GM06990 (cell line): Measurements from ENCODE around the gene LDLRAD4.

Experiments
- DNase-seq: peaks from one replicate; pipeline ENCODE4 v3.0.0-alpha.2; 2011; ENCODE audit not compliant: insufficient read length; ENCODE audit errors: extremely low read depth
- H3K27me3 ChIP-seq: replicated peaks from 2 replicates; pipeline ENCODE4 v1.6.0; 2011; ENCODE audit warnings: low read length; ENCODE audit not compliant: control insufficient read depth, insufficient read depth
- H3K36me3 ChIP-seq: 2 replicates; pipeline ENCODE4 v1.5.1; 2011; ENCODE audit warnings: low read length; ENCODE audit not compliant: control insufficient read depth, insufficient read depth
- H3K4me3 ChIP-seq: replicated peaks from 2 replicates; pipeline ENCODE4 v1.5.1; 2011; ENCODE audit warnings: low read depth, mild to moderate bottlenecking, control low read depth, low read length
- TF ChIP-seq, protein P1 (sequence below): IDR thresholded peaks from 2 replicates; pipeline ENCODE4 v1.5.1; 2011; ENCODE audit warnings: low read length, control low read depth, mild to moderate bottlenecking, inconsistent platforms; ENCODE audit not compliant: insufficient read depth, poor library complexity, severe bottlenecking

LDLRAD4 gene

DNA sequence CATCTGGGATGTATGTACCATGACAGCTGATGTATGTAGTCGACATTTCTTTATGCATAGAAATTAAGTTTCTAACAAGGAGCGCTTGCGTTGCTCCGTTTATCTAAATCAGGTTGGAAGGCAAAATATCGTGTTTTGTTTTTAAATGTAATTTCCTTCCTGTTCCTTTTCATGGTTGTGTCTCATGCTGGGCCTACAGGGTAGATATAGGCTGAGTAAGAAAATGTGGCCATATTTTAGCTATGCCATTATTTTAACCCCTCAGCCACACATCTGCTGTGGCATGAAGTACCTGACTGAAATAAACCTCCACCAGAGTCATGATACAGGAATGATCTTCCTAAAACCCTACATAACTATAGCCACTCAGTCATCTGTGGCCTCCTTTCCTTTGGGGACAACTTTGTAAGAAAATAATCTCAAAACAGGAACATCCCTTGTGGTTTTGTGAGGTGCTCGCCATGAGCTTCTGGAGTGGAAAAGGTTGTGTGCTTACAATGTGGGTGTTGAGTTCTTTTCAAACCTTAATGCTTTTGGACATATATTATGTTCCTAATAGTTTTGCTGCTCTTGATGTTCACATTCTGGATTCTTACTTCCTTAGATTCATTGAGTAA lies 293.5 kb downstream of the LDLRAD4 start:
- TF ChIP-seq, protein P1, sequence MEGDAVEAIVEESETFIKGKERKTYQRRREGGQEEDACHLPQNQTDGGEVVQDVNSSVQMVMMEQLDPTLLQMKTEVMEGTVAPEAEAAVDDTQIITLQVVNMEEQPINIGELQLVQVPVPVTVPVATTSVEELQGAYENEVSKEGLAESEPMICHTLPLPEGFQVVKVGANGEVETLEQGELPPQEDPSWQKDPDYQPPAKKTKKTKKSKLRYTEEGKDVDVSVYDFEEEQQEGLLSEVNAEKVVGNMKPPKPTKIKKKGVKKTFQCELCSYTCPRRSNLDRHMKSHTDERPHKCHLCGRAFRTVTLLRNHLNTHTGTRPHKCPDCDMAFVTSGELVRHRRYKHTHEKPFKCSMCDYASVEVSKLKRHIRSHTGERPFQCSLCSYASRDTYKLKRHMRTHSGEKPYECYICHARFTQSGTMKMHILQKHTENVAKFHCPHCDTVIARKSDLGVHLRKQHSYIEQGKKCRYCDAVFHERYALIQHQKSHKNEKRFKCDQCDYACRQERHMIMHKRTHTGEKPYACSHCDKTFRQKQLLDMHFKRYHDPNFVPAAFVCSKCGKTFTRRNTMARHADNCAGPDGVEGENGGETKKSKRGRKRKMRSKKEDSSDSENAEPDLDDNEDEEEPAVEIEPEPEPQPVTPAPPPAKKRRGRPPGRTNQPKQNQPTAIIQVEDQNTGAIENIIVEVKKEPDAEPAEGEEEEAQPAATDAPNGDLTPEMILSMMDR = no peak
- no peak for DNase-seq
- no peaks in the 10 kb centered on the region for H3K36me3 ChIP-seq
- no peak overlapping the region for H3K4me3 ChIP-seq
- H3K27me3 ChIP-seq = no peaks in the 10 kb centered on the region; the same call in 1 of the 2 replicates

GRCh38 chr18:13513021-13513420 lies 294.5 kb downstream of the LDLRAD4 start:
- Histone ChIP-seq H3K36me3 (no peaks in the 10 kb centered on the region), H3K4me3 (no peak overlapping the region), H3K27me3 (no peaks in the 10 kb centered on the region; the same call in 1 of the 2 replicates)
- TF ChIP-seq, protein P1 = no peak
- DNase-seq = no peak

DNA sequence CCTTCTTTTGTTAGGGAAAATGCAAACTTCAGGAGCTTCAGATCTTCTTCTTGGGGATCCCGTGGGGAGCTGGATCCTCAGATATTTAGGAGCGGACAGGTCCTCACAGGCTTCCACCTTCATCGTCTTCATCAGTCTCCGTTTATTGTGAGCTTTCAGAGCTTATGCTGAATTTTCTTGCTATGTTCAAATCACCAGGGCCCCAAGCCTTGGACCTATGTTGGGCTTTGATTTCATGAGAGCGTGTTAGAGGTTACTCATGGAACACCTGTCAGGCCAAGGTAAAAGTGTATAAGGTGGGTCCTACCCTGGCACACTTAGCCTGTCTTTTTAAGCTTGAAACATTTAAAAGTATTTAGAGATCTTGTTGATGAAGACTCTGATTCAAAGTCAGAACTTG lies 294.9 kb downstream of the LDLRAD4 start:
- TF ChIP-seq, protein P1 = no peak
- H3K27me3 ChIP-seq = no peaks in the 10 kb centered on the region; the same call in 1 of the 2 replicates
- H3K4me3 ChIP-seq = no peak overlapping the region
- no peak for DNase-seq
- no peaks in the 10 kb centered on the region for H3K36me3 ChIP-seq

GRCh38 chr18:13514558-13514957 lies 296.0 kb downstream of the LDLRAD4 start:
- DNase-seq = no peak
- TF ChIP-seq, protein P1 = no peak
- Histone ChIP-seq H3K27me3 (no peaks in the 10 kb centered on the region; the same call in 1 of the 2 replicates), H3K36me3 (no peaks in the 10 kb centered on the region), H3K4me3 (no peak overlapping the region)

DNA sequence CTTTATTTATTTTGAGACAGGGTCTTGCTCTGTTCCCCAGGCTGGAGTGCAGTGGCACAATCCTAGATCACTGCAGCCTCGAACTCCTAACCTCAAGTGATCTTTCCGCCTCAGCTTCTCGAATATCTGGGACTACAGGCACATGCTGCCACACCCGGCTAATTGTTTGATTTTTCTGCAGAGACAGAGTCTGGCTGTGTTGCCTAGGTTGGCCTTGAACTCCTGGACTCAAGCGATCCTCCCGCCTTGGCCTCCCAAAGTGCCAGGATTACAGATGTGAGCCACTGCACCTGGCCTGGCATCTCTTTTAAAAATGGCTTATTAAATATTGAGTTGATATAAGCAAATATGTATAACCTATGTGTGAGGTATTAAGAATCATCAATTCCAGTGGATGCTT lies 298.3 kb downstream of the LDLRAD4 start:
- Histone ChIP-seq H3K4me3 (no peak overlapping the region), H3K36me3 (no peaks in the 10 kb centered on the region), H3K27me3 (no peaks in the 10 kb centered on the region; the same call in 1 of the 2 replicates)
- no peak for DNase-seq
- TF ChIP-seq, protein P1 = no peak

DNA sequence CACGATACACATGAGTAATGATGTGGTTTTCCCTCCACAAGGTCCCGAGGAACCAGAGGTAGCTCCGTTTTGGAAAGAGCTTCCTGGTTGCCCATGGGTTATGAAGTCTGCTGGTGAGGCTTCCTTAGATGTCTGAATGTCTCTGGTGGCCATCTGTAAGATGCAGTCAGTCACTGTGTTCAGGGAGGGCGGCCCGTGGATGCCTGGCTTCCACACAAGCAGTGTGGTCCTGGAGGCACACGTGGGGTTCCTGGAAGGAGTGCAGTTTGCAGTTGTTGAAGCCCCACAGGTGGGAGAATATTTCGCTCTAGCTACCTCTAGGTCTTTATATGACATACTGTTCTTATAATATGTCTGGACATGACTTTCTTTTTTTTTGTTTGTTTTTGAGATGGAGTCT lies 298.8 kb downstream of the LDLRAD4 start:
- no peaks in the 10 kb centered on the region for H3K36me3 ChIP-seq
- H3K27me3 ChIP-seq = no peaks in the 10 kb centered on the region; the same call in 1 of the 2 replicates
- H3K4me3 ChIP-seq = no peak overlapping the region
- TF ChIP-seq, protein P1 = no peak
- no peak for DNase-seq
